ENCODE measurements around the gene BTBD3.

The BTBD3 gene

DNA sequence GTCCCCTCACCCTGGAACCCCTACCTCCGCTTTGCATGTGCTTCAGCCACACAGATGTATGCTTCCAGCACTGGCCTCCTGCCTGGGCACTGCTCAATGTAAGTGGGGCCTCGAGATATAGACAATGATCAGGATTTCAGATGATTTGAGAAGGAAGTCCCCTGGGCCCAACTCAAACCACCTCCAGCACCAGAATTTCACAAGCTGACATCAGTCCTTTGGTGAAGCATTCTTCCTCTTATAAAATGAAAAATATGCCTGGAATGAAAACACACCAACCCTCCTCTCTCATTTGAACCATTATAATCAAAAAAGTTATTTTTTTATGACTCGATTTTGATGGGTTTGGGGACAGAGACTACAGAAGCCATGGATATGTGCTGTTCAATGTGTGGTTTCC is 48.5 kb downstream of the BTBD3 start:
- DNase-seq (ENCODE audit: low read depth in 3 of 3): no peak

DNA sequence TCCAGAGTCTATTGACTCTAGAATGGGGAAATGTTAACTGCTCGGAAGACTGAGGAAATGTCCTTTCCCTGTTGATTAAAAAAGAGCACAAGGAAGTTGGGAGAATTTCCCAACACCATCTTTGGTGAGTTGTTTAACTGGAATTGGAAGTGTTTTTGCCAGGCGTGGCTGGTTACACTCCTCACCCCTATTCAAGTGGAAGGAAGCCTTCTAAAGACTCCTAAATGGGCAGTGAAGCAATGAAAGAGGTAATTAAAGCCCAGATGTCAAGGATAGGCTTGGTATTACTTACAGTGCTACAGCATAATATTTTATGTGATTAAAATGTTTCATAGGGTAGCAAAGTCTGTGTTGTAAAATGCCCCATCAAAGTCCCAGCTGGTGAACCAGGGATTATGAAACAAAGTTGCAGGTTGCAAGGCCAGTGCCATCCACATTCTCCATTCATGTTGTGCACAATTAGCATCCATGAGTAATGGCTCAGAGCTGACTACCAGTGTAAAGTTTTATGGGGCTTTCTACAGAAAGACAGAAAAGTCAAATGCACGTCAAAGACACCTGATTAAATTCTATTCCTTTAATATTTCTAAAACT is 52.6 kb downstream of the BTBD3 start:
- no peak for DNase-seq (ENCODE audit: low read depth in 3 of 3)

DNA sequence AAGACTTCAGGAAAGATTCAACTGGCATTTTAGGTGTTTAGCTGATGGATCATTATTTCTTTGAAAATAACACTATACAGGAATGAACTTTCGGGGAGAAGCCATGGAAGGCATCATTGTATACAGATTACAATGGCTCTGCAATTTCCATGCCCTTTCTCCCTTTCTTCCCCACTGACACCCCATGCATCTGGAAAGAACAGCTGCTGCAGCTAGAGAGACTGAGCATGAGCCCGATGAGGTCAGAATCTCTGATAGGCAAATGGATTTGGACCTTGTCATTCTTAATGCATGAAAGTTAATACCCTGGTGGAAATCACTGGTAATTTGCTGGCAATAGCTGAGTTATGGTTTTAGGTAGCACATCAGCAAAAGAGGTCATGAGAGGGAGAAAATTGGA is 54.8 kb downstream of the BTBD3 start:
- DNase-seq (ENCODE audit: low read depth in 3 of 3): no peak

All from stimulated activated CD4-positive, alpha-beta T cell treated with anti-CD3 and anti-CD28 coated beads, TNF-alpha, amount 100 ng/mL, for 4 hours (primary cell).